Neural progenitor cell (in vitro differentiated cells): ENCODE data around the gene MRPL50.

Experiments
- EZH2phosphoT487 ChIP-seq: fragments of 200-600 bp; sonication (generic); IDR thresholded peaks from 2 replicates; pipeline ENCODE4 v1.6.1; 2017; ENCODE audit warnings: antibody characterized with exemption
- TF ChIP-seq, protein P1 (sequence below): fragments of 200-600 bp; sonication (generic); IDR thresholded peaks from 2 replicates; pipeline ENCODE4 v1.5.1; 2017; ENCODE audit warnings: antibody characterized with exemption, mild to moderate bottlenecking

- no peak for TF ChIP-seq EZH2phosphoT487
- TF ChIP-seq, protein P1, sequence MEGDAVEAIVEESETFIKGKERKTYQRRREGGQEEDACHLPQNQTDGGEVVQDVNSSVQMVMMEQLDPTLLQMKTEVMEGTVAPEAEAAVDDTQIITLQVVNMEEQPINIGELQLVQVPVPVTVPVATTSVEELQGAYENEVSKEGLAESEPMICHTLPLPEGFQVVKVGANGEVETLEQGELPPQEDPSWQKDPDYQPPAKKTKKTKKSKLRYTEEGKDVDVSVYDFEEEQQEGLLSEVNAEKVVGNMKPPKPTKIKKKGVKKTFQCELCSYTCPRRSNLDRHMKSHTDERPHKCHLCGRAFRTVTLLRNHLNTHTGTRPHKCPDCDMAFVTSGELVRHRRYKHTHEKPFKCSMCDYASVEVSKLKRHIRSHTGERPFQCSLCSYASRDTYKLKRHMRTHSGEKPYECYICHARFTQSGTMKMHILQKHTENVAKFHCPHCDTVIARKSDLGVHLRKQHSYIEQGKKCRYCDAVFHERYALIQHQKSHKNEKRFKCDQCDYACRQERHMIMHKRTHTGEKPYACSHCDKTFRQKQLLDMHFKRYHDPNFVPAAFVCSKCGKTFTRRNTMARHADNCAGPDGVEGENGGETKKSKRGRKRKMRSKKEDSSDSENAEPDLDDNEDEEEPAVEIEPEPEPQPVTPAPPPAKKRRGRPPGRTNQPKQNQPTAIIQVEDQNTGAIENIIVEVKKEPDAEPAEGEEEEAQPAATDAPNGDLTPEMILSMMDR, result no peak
Measured at GRCh38 chr9:101417977-101418376, 19.6 kb upstream of the MRPL50 start.
